AG09319 (cell line): Measurements from ENCODE around the gene MVB12B.

Experiments
- DNase-seq: peaks from one replicate; pipeline ENCODE4 v3.0.0-alpha.2; 2010; ENCODE audit warnings: low read depth; ENCODE audit errors: extremely low read depth
- TF ChIP-seq, protein P1 (sequence below): IDR thresholded peaks from 2 replicates; pipeline ENCODE4 v1.5.1; 2011; ENCODE audit warnings: low read depth, mild to moderate bottlenecking, inconsistent platforms, low read length, moderate library complexity

MVB12B gene

DNA sequence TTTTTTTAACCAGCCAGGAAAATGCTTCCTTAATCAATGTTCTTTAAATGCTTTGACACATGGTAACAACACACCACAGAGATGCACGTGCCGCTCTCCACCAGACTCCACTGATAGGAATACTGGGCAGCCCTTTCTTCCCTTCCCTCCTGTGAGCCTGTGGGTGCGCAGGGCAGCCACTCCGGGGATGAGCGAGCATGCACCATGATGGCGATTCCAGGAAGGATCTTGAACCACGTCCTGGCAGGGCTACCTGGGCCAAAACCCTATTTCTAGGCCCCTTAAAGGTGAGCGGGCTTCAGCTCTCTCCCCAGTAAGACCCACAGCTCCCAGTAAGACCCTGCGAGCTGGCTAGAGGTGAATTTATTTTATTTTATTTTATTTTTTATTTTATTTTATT lies 128.2 kb downstream of the MVB12B start:
- TF ChIP-seq, protein P1, sequence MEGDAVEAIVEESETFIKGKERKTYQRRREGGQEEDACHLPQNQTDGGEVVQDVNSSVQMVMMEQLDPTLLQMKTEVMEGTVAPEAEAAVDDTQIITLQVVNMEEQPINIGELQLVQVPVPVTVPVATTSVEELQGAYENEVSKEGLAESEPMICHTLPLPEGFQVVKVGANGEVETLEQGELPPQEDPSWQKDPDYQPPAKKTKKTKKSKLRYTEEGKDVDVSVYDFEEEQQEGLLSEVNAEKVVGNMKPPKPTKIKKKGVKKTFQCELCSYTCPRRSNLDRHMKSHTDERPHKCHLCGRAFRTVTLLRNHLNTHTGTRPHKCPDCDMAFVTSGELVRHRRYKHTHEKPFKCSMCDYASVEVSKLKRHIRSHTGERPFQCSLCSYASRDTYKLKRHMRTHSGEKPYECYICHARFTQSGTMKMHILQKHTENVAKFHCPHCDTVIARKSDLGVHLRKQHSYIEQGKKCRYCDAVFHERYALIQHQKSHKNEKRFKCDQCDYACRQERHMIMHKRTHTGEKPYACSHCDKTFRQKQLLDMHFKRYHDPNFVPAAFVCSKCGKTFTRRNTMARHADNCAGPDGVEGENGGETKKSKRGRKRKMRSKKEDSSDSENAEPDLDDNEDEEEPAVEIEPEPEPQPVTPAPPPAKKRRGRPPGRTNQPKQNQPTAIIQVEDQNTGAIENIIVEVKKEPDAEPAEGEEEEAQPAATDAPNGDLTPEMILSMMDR, result no peak
- no peak for DNase-seq

GRCh38 chr9:126456441-126457174 lies 130.0 kb downstream of the MVB12B start:
- no peak for DNase-seq
- TF ChIP-seq, protein P1, result no peak

DNA sequence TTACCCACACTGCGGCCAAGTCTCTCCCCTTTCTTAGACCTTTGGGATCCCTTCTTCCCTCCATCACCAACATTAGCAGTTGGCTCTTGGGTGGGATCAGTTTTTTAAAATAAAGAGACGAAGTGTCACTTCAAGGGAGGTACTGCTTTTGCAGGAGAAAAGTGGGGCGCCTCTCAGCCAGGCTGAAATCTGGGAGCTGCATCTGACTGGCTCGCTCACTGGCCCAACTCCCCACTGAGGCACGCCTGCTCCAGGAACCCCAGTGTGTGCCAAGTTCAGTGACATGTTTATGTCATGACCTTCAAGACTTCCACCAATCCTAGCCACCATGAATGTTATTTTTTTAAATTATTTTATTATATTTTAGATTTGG lies 130.5 kb downstream of the MVB12B start:
- no peak for DNase-seq
- TF ChIP-seq, protein P1, result no peak

DNA sequence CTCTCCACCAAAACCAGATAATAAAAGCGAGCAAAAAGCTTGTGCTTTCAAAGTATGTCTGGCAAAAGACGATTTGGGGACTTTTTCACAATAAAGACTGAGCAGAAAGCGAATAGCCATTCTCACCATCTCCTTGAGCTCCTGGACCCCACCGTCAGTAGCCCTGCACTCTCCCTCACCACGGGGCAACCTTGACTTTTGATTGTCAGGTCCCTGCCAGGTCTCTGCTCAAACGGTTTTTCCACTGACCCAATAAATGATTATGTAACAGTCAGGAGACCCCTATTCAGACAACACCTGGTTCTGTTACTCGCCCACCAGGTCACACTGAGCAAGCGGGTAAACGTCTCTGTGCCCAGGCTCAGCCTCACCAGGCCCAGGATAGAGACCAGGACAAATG lies 131.3 kb downstream of the MVB12B start:
- no peak for DNase-seq
- TF ChIP-seq, protein P1, result no peak

DNA sequence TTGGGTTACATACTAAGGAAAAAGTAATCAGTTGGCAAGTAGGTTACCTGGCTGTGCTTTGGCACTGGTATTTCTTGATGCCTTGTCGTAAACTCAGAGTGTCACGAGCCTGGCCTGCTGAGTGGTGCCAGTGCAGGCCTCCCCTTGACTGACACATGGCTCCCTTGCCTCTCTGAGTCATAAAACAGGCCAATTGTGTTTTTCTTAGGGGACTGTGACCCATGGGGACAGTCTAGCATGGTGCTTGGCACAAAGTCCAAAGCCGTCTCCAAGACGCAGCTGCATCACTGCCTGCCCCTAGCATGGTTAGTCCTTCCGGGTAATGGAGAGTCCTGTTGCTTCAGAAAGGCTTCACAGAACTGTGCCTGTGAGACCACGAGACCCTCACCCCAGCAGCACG lies 132.5 kb downstream of the MVB12B start:
- DNase-seq, result no peak
- TF ChIP-seq, protein P1, result no peak

- TF ChIP-seq, protein P1, result no peak
Measured at GRCh38 chr9:126459546-126459945, 132.9 kb downstream of the MVB12B start.

DNA sequence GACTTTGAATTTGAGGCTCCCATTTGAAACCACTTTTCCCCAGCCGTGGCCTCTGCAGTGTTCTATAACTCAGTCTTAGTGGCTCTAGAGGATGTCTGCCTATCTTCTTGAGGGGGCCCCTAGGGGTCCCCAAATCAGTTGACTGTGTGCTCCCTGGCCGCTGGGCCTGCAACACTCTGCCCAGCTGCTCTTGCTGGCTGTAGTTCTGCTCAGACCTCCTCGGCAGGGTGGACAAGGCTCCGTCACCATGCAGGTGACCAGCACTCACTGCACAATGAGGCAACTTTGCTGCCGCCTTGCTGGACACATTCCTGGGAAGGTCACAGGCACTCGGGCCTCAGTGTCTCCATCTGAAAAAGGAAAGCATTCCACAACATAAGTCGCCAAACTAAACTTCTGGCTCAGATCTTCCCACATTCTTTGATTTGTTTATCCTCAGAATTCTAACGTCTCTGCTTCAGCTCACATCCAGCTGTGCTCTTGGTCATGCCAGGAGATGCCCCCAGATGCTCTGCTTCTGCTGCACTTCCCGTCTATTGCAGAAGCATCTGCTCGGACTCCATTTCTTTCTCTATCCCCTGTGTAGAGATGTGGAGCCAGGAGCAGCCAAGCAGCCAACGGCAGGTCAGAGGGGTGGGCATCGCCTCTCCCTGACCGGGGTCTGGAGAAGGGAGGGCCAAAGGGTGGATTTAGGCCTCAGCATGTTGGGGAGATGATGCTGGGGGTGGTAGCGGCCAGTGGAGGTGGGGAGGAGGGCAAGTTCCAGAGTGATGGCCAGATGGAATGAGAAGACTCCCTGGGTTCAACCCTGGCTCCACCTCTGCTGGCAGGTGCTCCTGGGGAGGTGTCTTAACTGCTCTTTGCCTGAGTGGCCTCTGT lies 133.6 kb downstream of the MVB12B start:
- TF ChIP-seq, protein P1, result no peak
- DNase-seq, result no peak

More at GRCh38 chr9:126459546-126459945, 132.9 kb downstream of the MVB12B start:
- no peak for DNase-seq
